Small intestine (tissue), 7 donors: ENCODE results near the gene F13B. TPM values are rescaled to one million over a fixed set of nuclear protein-coding genes. Genes with fewer than 3 reads are reported as not detected.

ENCODE experiments used
- DNase-seq, 2 donors: peaks; one replicate each; pipeline versions ENCODE4 v3.0.0 to v3.0.0-alpha.2; 2013
- FAIRE-seq: peaks from 2 replicates; lab custom pipeline; 2012; peaks lifted over from hg19 to GRCh38; lab: Jason Lieb, UNC
- H3K27ac ChIP-seq, 3 donors: one replicate each; pipeline ENCODE4 v1.5.1; 2013; ENCODE audit warnings: low read length in 2 of 3, mild to moderate bottlenecking in 2 of 3, control low read depth in 1 of 3, inconsistent platforms in 1 of 3, low read depth in 1 of 3, moderate library complexity in 1 of 3
- H3K27me3 ChIP-seq, 3 donors: one replicate each; pipeline ENCODE4 v1.6.1; 2013; ENCODE audit warnings: low read length in 3 of 3, inconsistent platforms in 1 of 3; ENCODE audit not compliant: control insufficient read depth in 3 of 3, insufficient read depth in 3 of 3
- H3K36me3 ChIP-seq, 3 donors: one replicate each; pipeline ENCODE4 v1.6.1; 2013; ENCODE audit warnings: low read length in 3 of 3, inconsistent platforms in 1 of 3, low read depth in 1 of 3, mild to moderate bottlenecking in 1 of 3, moderate library complexity in 1 of 3; ENCODE audit not compliant: control insufficient read depth in 3 of 3, insufficient read depth in 2 of 3
- H3K4me1 ChIP-seq, 3 donors: one replicate each; pipeline ENCODE4 v1.6.1; 2013; ENCODE audit warnings: low read length in 2 of 3, inconsistent platforms in 1 of 3, low read depth in 1 of 3, mild to moderate bottlenecking in 1 of 3, moderate library complexity in 1 of 3; ENCODE audit not compliant: control insufficient read depth in 3 of 3, insufficient read depth in 2 of 3
- H3K4me3 ChIP-seq, 3 donors: one replicate each; pipeline ENCODE4 v1.5.1; 2013; ENCODE audit warnings: low read length in 3 of 3, control low read depth in 1 of 3, inconsistent platforms in 1 of 3, low read depth in 1 of 3, mild to moderate bottlenecking in 1 of 3, moderate library complexity in 1 of 3
- H3K9me3 ChIP-seq, 2 donors: one replicate each; pipeline ENCODE4 v1.6.1; 2013; ENCODE audit warnings: low read depth in 1 of 2, low read length in 1 of 2; ENCODE audit not compliant: control insufficient read depth in 2 of 2, insufficient read depth in 1 of 2
- WGBS, 3 donors: extraction: QIAGEN DNeasy Blood & Tissue Kit; methylation state at CpG; one replicate each; pipeline ENCODE4 v1.1.7; 2013; 5-methylcytosine and 5-hydroxymethylcytosine counted together
- polyA plus RNA-seq, 4 donors: library from polyadenylated mRNA; stranded (reverse) in 3 of 4; unstranded in 1 of 4; fragments of 200-250 nt in 3 of 4; fragments of 120-200 nt in 1 of 4; gene quantifications; one replicate each; pipeline versions ENCODE4 v1.2.1 to v1.2.3, GENCODE V29; 2013
- donor health status: healthy with polysubstance abuse.
- donor health status: control.
- donor health status: control.
- donor health status: Bipolar disorder and iron deficiency.
- donor health status: healthy.

F13B gene
- polyA plus RNA-seq, 4 donors = 0.24 to 1.6 (median 1.0) TPM

- WGBS, 3 donors = 77 to 91% (median 84%) methylated on average over 1 of the region's 1 CpG
- no peaks in the 10 kb centered on the region for H3K4me1 ChIP-seq
- DNase-seq (no peak), FAIRE-seq (no peak)
- H3K4me3 ChIP-seq = no peak overlapping the region
- no peaks in the 10 kb centered on the region for H3K27me3 ChIP-seq
- peaks cover 0 to 12% of the 10 kb centered on the region in 2 donors for H3K9me3 ChIP-seq
- H3K36me3 ChIP-seq = no peaks in the 10 kb centered on the region
- H3K27ac ChIP-seq = no peak overlapping the region
Measured at GRCh38 chr1:197073978-197074377, 6.9 kb upstream of the F13B start.

GRCh38 chr1:197067457-197067818, 378 bp upstream of the F13B start:
- H3K9me3 ChIP-seq = peaks cover 0 to 17% of the 10 kb centered on the region in 2 donors
- H3K27me3 ChIP-seq = no peaks in the 10 kb centered on the region
- FAIRE-seq = peak; percentile 80
- no peak overlapping the region for H3K27ac ChIP-seq
- DNase-seq = peak; percentile 36 to 71
- H3K4me3 ChIP-seq = no peak overlapping the region
- peaks cover 0 to 9% (median 0%) of the 10 kb centered on the region in 3 donors for H3K4me1 ChIP-seq
- H3K36me3 ChIP-seq = no peaks in the 10 kb centered on the region

- H3K36me3 ChIP-seq = no peaks in the 10 kb centered on the region
- H3K27ac ChIP-seq = no peak overlapping the region
- DNase-seq (no peak), FAIRE-seq (no peak)
- H3K9me3 ChIP-seq = peaks cover 0 to 17% of the 10 kb centered on the region in 2 donors
- H3K27me3 ChIP-seq = no peaks in the 10 kb centered on the region
- H3K4me1 ChIP-seq = peaks cover 0 to 9% (median 0%) of the 10 kb centered on the region in 3 donors
- H3K4me3 ChIP-seq = no peak overlapping the region
- 70 to 92% (median 92%) methylated on average over 1 of the region's 1 CpG for WGBS, 3 donors
Measured at GRCh38 chr1:197066277-197066676, 783 bp downstream of the F13B start.

GRCh38 chr1:197065559-197065958, 1.5 kb downstream of the F13B start:
- peaks cover 0 to 17% of the 10 kb centered on the region in 2 donors for H3K9me3 ChIP-seq
- no peak overlapping the region for H3K27ac ChIP-seq
- H3K4me3 ChIP-seq = no peak overlapping the region
- no peak for FAIRE-seq
- H3K36me3 ChIP-seq = no peaks in the 10 kb centered on the region
- no peak for DNase-seq
- H3K27me3 ChIP-seq = no peaks in the 10 kb centered on the region
- H3K4me1 ChIP-seq = peaks cover 0 to 9% (median 0%) of the 10 kb centered on the region in 3 donors

- H3K36me3 ChIP-seq = no peaks in the 10 kb centered on the region
- DNase-seq = no peak
- H3K9me3 ChIP-seq = peaks cover 0 to 2% of the 10 kb centered on the region in 2 donors
- WGBS, 3 donors = 64 to 71% (median 68%) methylated on average over 2 of the region's 2 CpGs
- no peak for FAIRE-seq
- no peak overlapping the region for H3K27ac ChIP-seq
- peaks cover 0 to 5% (median 0%) of the 10 kb centered on the region in 3 donors for H3K4me1 ChIP-seq
- H3K4me3 ChIP-seq = no peak overlapping the region
- no peaks in the 10 kb centered on the region for H3K27me3 ChIP-seq
Measured at GRCh38 chr1:197063212-197063611, 3.8 kb downstream of the F13B start.

- no peaks in the 10 kb centered on the region for H3K27me3 ChIP-seq
- no peaks in the 10 kb centered on the region for H3K9me3 ChIP-seq
- 65 to 77% (median 70%) methylated on average over 2 of the region's 2 CpGs for WGBS, 3 donors
- H3K4me1 ChIP-seq = no peaks in the 10 kb centered on the region
- FAIRE-seq (no peak), DNase-seq (no peak)
- no peak overlapping the region for H3K27ac ChIP-seq
- no peak overlapping the region for H3K4me3 ChIP-seq
- no peaks in the 10 kb centered on the region for H3K36me3 ChIP-seq
Measured at GRCh38 chr1:197062692-197063091, 4.4 kb downstream of the F13B start.

GRCh38 chr1:197049100-197049499, 18.0 kb downstream of the F13B start:
- Histone ChIP-seq H3K27me3 (no peaks in the 10 kb centered on the region), H3K9me3 (no peaks in the 10 kb centered on the region), H3K4me1 (no peaks in the 10 kb centered on the region), H3K27ac (no peak overlapping the region), H3K36me3 (no peaks in the 10 kb centered on the region), H3K4me3 (no peak overlapping the region)
- DNase-seq = no peak
- no peak for FAIRE-seq

- DNase-seq (no peak), FAIRE-seq (no peak)
- no peaks in the 10 kb centered on the region for H3K27me3 ChIP-seq
- WGBS, 3 donors = 67 to 77% (median 67%) methylated on average over 2 to 4 of the region's 4 CpGs
- H3K4me1 ChIP-seq = no peaks in the 10 kb centered on the region
- H3K36me3 ChIP-seq = no peaks in the 10 kb centered on the region
- H3K4me3 ChIP-seq = no peak overlapping the region
- no peaks in the 10 kb centered on the region for H3K9me3 ChIP-seq
- H3K27ac ChIP-seq = no peak overlapping the region
Measured at GRCh38 chr1:197042676-197043341, 24.3 kb downstream of the F13B start.
